BLaER1 treated with 17β-estradiol and CSF1 and Interleukin-3, amounts not matched to agents 10 nM and 100 nM (cell line): ENCODE data around the gene SPIRE1.

Experiments
- H3K27ac ChIP-seq, 11 experiments: shearing (Covaris generic); formaldehyde crosslinking; 2 replicates each; pipeline ENCODE4 v1.8.1; 2022
- H3K27me3 ChIP-seq, 11 experiments: shearing (Covaris generic); formaldehyde crosslinking; 2 replicates each; pipeline ENCODE4 v1.8.1; 2022
- H3K36me3 ChIP-seq, 11 experiments: shearing (Covaris generic); formaldehyde crosslinking; 2 replicates each; pipeline ENCODE4 v1.8.1; 2022
- H3K4me1 ChIP-seq, 10 experiments: shearing (Covaris generic); formaldehyde crosslinking; 2 replicates each; pipeline ENCODE4 v1.8.1; 2022
- H3K4me2 ChIP-seq, 11 experiments: shearing (Covaris generic); formaldehyde crosslinking; 2 replicates each; pipeline ENCODE4 v1.8.1; 2022
- H3K4me3 ChIP-seq, 10 experiments: shearing (Covaris generic); formaldehyde crosslinking; 2 replicates each; pipeline ENCODE4 v1.8.1; 2022
- H3K9ac ChIP-seq, 11 experiments: shearing (Covaris generic); formaldehyde crosslinking; 2 replicates each; pipeline ENCODE4 v1.8.1; 2022
- H3K9me3 ChIP-seq, 11 experiments: shearing (Covaris generic); formaldehyde crosslinking; replicated peaks in 1 of 11; 2 replicates each; pipeline ENCODE4 v1.8.1; 2022
- H4K20me1 ChIP-seq, 11 experiments: shearing (Covaris generic); formaldehyde crosslinking; 2 replicates each; pipeline ENCODE4 v1.8.1; 2022
- Cebpa-rat ChIP-seq, 11 experiments: shearing (Covaris generic); IDR thresholded peaks; 2 replicates each; pipeline ENCODE4 v1.8.1; 2022

Gene SPIRE1

DNA sequence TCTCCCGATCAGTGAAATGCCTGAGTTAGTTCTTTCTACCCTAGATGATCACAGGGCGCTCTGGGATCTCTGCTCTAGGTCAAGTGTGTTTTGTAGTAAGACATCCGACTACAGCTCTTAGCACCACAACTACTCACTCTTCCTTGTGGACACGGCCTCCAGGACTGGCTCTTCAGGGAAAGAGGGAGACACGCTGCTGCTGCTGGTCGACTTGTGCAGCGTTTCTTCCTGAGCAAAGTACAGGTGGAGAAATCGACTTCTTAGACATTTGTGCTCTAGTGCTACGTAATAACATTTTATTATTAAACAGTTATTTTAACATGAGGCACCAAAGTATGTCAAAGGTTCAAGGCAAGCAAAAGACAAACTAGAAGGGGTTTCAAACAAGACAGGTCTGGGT lies 193.2 kb downstream of the SPIRE1 start:
- H3K36me3 ChIP-seq = peaks cover 0 to 32% (median 0%) of the 10 kb centered on the region in 11 experiments; a peak in 4 of 22 replicates
- peaks cover 6 to 15% (median 11%) of the 10 kb centered on the region in 10 experiments; a peak in 15 of 20 replicates for H3K4me1 ChIP-seq
- no peaks in the 10 kb centered on the region for H3K27me3 ChIP-seq
- TF ChIP-seq Cebpa-rat (IDR thresholded peaks at IDR 0.05) = no peak
- no peak overlapping the region for H3K4me2 ChIP-seq
- H3K9ac ChIP-seq = no peak overlapping the region
- H4K20me1 ChIP-seq = no peaks in the 10 kb centered on the region
- no peak overlapping the region for H3K27ac ChIP-seq
- H3K4me3 ChIP-seq = no peak overlapping the region
- H3K9me3 ChIP-seq = no peaks in the 10 kb centered on the region

DNA sequence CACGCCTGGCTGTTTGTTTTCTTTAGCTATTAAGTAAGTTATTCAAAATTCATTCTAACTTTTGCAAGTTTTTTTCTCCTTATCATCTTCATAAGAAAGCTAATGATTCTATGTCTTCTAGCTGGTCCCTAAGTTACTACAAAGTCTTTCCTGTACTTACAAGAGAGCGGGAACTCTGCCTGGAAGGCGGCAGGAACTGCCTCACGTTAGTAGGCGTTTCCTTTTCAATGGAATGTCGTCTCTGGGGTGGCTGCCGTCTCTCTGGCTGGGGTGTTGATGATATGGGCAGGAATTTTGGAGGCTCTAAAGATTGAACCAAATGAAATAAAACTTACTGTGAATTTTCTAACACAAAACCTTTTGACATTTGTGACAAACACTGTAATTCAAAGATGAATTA lies 194.7 kb downstream of the SPIRE1 start:
- H3K9ac ChIP-seq = no peak overlapping the region
- H4K20me1 ChIP-seq = no peaks in the 10 kb centered on the region
- no peaks in the 10 kb centered on the region for H3K9me3 ChIP-seq
- H3K36me3 ChIP-seq = peaks cover 0 to 45% (median 0%) of the 10 kb centered on the region in 11 experiments; a peak in 4 of 22 replicates
- peaks cover 6 to 19% (median 11%) of the 10 kb centered on the region in 10 experiments; a peak in 15 of 20 replicates for H3K4me1 ChIP-seq
- no peak overlapping the region for H3K4me2 ChIP-seq
- no peak for TF ChIP-seq Cebpa-rat (IDR thresholded peaks at IDR 0.05)
- H3K27me3 ChIP-seq = no peaks in the 10 kb centered on the region
- H3K4me3 ChIP-seq = no peak overlapping the region
- H3K27ac ChIP-seq = no peak overlapping the region

DNA sequence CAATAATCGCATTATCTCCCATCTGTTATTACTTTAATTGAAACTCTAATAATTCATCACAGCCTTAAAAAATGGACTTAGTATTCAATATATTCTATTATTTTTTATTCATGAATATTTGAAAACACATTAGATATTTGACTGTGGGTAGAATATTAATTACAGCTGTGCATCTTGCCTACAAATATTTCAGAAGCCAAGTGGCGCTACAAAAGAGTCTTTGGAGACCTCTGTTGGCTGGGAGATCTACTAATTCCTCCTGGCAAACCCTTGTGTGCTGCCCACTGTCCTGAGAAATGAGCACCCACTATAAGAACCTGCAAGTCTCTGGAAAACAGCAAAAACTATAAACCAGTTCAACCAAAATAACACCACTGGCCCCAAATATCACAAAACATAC lies 195.7 kb downstream of the SPIRE1 start:
- H3K9me3 ChIP-seq = no peaks in the 10 kb centered on the region
- no peaks in the 10 kb centered on the region for H4K20me1 ChIP-seq
- H3K4me1 ChIP-seq = peaks cover 6 to 19% (median 11%) of the 10 kb centered on the region in 10 experiments; a peak in 15 of 20 replicates
- no peak overlapping the region for H3K4me2 ChIP-seq
- no peak for TF ChIP-seq Cebpa-rat (IDR thresholded peaks at IDR 0.05)
- no peak overlapping the region for H3K4me3 ChIP-seq
- H3K36me3 ChIP-seq = peaks cover 0 to 45% (median 0%) of the 10 kb centered on the region in 11 experiments; a peak in 4 of 22 replicates
- H3K27me3 ChIP-seq = no peaks in the 10 kb centered on the region
- no peak overlapping the region for H3K9ac ChIP-seq
- H3K27ac ChIP-seq = no peak overlapping the region

DNA sequence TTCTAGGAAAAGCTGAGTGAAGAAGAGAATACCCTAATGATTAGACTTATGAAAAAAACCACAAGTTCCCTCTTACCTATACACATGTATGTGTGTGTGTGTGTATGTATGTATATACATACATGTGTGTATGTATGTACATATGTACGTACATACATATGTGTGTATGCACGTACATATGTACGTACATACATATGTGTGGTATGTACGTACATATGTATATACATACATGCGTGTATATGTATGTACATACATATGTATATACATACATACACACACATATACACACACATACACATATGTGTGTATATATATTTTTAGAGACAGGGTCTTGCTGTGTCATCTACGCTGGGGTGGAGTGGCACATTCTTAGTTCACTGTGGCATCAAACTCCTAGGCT lies 196.6 kb downstream of the SPIRE1 start:
- Histone ChIP-seq H3K4me3 (no peak overlapping the region), H3K4me1 (peaks cover 6 to 19% (median 11%) of the 10 kb centered on the region in 10 experiments; a peak in 15 of 20 replicates), H3K27me3 (no peaks in the 10 kb centered on the region), H3K4me2 (peak overlapping the region in 4 of 11 experiments; percentile 0 to 38 (median 3); a peak in 3 of 22 replicates), H3K27ac (no peak overlapping the region), H3K9me3 (no peaks in the 10 kb centered on the region), H4K20me1 (no peaks in the 10 kb centered on the region), H3K36me3 (peaks cover 0 to 53% (median 0%) of the 10 kb centered on the region in 11 experiments; a peak in 4 of 22 replicates), H3K9ac (no peak overlapping the region)
- no peak for TF ChIP-seq Cebpa-rat (IDR thresholded peaks at IDR 0.05)

DNA sequence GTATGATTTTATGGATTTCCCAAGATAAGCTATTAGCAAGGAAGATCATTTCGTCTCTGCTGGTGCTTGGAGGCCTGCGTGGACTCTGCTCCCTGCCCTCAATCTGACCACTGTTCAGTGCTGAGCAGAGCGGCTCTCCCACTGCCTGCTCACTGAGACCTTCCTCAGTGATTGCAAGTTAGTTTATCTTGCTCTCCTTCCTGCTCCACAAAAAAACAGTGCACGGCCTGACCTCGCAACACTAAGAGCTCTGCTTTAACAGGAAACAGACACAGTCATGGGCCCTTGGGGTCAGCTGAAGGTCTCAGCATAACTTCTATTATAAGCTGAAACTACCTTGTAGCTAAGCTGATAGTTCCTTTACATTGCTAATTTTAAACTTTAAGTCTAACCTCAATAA lies 197.0 kb downstream of the SPIRE1 start:
- Histone ChIP-seq H3K36me3 (peaks cover 0 to 56% (median 0%) of the 10 kb centered on the region in 11 experiments; a peak in 4 of 22 replicates), H3K27ac (peak overlapping the region in 1 of 11 experiments; percentile 16; a peak in 1 of 22 replicates), H3K9ac (peak overlapping the region in 2 of 11 experiments; percentile 0 to 8; a peak in 2 of 22 replicates), H3K4me2 (peak overlapping the region in 9 of 11 experiments; percentile 0 to 48 (median 26); a peak in 10 of 22 replicates), H4K20me1 (no peaks in the 10 kb centered on the region), H3K4me3 (no peak overlapping the region), H3K27me3 (no peaks in the 10 kb centered on the region), H3K4me1 (peaks cover 6 to 19% (median 11%) of the 10 kb centered on the region in 10 experiments; a peak in 15 of 20 replicates), H3K9me3 (no peaks in the 10 kb centered on the region)
- TF ChIP-seq Cebpa-rat (IDR thresholded peaks at IDR 0.05) = no peak

DNA sequence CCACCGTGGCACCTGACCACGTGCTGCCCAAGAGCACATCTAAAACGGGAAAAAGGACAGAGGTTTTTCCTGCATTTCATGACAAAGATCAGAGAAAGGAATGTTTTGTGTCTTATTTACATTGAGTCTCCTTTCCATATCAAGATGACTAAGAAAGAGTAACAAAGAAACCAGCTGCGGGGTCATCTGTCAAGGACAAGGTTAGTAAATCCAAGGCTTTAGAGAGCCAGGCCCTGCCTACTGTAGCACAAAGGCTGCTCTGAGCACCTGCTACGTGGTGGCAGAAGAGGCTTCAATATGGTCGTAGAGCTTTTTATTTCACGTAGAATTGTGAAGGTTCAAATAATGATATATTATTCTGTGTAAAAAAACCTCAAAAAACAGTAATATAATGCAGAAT lies 199.1 kb downstream of the SPIRE1 start:
- no peaks in the 10 kb centered on the region for H4K20me1 ChIP-seq
- no peak overlapping the region for H3K27ac ChIP-seq
- peaks cover 6 to 19% (median 11%) of the 10 kb centered on the region in 10 experiments; a peak in 15 of 20 replicates for H3K4me1 ChIP-seq
- peaks cover 0 to 62% (median 0%) of the 10 kb centered on the region in 11 experiments; a peak in 4 of 22 replicates for H3K36me3 ChIP-seq
- H3K9ac ChIP-seq = no peak overlapping the region
- no peaks in the 10 kb centered on the region for H3K27me3 ChIP-seq
- H3K4me2 ChIP-seq = no peak overlapping the region
- TF ChIP-seq Cebpa-rat (IDR thresholded peaks at IDR 0.05) = no peak
- 0 out of 22 replicates have a peak, but pooled peaks cover 0 to 7% (median 0%) of the 10 kb centered on the region in 11 experiments for H3K9me3 ChIP-seq
- no peak overlapping the region for H3K4me3 ChIP-seq

DNA sequence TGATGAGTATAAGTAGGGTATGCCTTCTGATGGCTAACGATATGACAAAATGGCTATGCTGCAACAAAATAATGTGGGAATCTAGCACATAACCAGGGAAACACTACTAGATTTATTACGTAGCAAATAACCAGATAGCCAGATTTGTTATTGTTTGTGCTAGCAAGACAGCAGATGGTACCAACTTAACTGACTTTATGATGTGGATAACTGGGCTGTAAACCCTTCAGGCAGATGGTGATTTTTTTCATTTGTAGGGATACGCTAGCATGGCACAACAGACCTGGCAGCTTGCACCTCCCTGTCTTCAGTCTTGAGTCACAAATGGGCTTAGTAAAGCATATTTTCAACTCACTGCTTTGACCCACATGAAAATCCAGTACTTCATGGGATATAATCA lies 201.5 kb downstream of the SPIRE1 start:
- Histone ChIP-seq H3K9me3 (0 out of 22 replicates have a peak, but pooled peaks cover 0 to 7% (median 0%) of the 10 kb centered on the region in 11 experiments), H3K27ac (no peak overlapping the region)
- no peak for TF ChIP-seq Cebpa-rat (IDR thresholded peaks at IDR 0.05)

DNA sequence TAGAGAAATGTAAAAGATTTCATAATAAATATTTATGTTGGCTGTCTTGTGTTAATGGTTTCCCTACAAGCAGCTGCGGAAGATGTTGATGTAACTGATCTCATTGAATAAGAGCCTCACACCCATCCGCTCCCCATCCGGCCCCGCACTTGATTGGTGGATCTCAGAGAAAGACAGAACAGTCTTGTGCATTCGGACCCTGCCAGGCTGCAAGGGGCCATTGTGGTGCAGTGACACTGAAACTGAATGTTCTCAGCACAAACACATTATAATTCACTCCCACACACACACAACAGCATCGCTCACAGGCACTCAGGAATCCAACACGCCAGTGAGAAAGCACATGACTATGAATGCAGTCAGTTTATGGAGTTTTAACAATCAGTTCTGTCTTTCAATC lies 202.4 kb downstream of the SPIRE1 start:
- no peak for TF ChIP-seq Cebpa-rat (IDR thresholded peaks at IDR 0.05)
- Histone ChIP-seq H3K27ac (no peak overlapping the region), H3K27me3 (no peaks in the 10 kb centered on the region), H3K4me2 (no peak overlapping the region), H3K36me3 (peaks cover 0 to 69% (median 0%) of the 10 kb centered on the region in 11 experiments; a peak in 4 of 22 replicates), H3K4me1 (peaks cover 0 to 12% (median 6%) of the 10 kb centered on the region in 10 experiments; a peak in 13 of 20 replicates), H4K20me1 (no peaks in the 10 kb centered on the region), H3K9ac (no peak overlapping the region), H3K4me3 (no peak overlapping the region), H3K9me3 (0 out of 22 replicates have a peak, but pooled peaks cover 0 to 7% (median 0%) of the 10 kb centered on the region in 11 experiments)

More for the DNA sequence above, 201.5 kb downstream of the SPIRE1 start:
- H3K36me3 ChIP-seq = peaks cover 0 to 68% (median 0%) of the 10 kb centered on the region in 11 experiments; a peak in 4 of 22 replicates
- H3K4me1 ChIP-seq = peaks cover 7 to 19% (median 11%) of the 10 kb centered on the region in 10 experiments; a peak in 15 of 20 replicates
- no peak overlapping the region for H3K9ac ChIP-seq
- no peak overlapping the region for H3K4me2 ChIP-seq
- H3K27me3 ChIP-seq = no peaks in the 10 kb centered on the region
- H3K4me3 ChIP-seq = no peak overlapping the region
- no peaks in the 10 kb centered on the region for H4K20me1 ChIP-seq

DNA sequence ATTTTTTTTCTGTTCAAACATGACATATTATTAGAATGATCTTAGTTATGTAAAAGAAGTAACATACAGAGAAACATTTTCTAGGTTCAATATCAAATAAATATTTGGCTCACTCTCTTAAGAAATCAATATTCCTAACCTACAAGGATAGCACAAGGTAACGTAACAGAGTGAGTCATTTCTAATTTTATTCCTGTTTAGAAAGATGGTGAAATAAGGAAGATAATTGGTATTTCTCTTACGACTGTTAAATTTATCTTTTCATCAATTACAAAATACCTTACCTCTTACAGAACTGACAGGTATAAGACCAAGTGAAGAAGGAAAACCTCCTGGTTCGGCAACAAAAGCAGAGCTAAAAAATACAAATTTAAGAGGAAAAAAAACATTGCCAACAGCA lies 205.1 kb downstream of the SPIRE1 start:
- Histone ChIP-seq H4K20me1 (no peaks in the 10 kb centered on the region), H3K36me3 (peaks cover 0 to 53% (median 0%) of the 10 kb centered on the region in 11 experiments; a peak in 4 of 22 replicates), H3K27ac (no peak overlapping the region), H3K4me1 (peaks cover 0 to 38% (median 0%) of the 10 kb centered on the region in 10 experiments; a peak in 7 of 20 replicates), H3K4me3 (no peak overlapping the region), H3K4me2 (no peak overlapping the region), H3K27me3 (no peaks in the 10 kb centered on the region), H3K9ac (no peak overlapping the region), H3K9me3 (0 out of 22 replicates have a peak, but pooled peaks cover 0 to 7% (median 0%) of the 10 kb centered on the region in 11 experiments)
- no peak for TF ChIP-seq Cebpa-rat (IDR thresholded peaks at IDR 0.05)
